Activated CD4-positive, CD25-positive, alpha-beta regulatory T cell treated with anti-CD3 and anti-CD28 coated beads, Interleukin-2, amount 50 U/mL, for 72 hours (primary cell): ENCODE results near the gene FHOD3.

Experiments
- DNase-seq: peaks from one replicate; pipeline ENCODE4 v3.0.0; 2021

FHOD3 gene

DNA sequence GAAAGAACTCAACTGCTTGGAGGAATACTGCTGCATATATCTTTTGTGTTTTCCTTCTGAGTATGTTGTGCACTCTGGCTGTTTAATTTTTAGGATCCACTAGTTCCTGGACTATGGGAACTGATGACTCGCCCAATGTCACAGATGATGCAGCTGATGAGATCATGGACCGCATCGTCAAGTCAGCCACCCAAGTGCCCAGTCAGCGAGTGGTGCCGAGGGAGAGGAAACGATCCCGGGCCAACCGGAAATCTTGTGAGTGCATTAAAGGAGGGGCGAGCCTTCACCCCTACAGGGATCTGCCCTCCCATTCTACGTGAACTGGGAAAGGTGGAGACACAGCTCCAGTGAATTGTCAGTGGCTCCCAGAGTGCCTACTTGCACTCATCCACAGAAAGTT lies 471.7 kb downstream of the FHOD3 start:
- no peak for DNase-seq

- DNase-seq: no peak
These were observed 472.2 kb downstream of the FHOD3 start for GRCh38 chr18:36769611-36770314.

DNA sequence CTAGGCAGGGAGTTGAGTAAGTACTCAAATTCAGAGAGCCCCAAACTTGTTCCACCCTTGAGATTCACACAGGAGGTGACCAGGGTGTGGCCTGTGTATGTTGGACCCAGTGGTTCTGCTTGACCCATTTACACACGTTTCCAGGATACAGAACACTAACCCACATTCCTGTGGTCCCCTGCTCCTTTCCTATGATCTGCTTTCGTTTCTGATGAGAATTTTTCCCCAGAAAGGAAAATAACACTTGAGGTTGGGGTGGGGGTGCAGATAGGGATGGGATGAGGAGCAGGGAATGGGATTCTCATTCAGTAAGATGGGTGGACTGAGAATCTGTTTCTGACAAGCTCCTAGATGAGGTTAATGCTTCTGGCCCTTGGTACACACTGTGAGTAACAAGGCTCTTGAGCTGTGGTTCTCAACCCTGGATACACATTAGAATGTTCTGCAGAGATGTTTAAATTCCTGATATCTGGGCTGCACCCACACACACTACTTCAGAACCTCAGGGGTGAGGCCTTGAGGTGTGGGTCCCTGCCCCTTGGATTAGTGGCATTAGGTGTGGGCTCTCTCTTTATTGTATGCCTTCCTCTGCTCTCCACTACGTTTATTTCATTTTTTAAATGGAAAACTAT lies 472.9 kb downstream of the FHOD3 start:
- no peak for DNase-seq

DNA sequence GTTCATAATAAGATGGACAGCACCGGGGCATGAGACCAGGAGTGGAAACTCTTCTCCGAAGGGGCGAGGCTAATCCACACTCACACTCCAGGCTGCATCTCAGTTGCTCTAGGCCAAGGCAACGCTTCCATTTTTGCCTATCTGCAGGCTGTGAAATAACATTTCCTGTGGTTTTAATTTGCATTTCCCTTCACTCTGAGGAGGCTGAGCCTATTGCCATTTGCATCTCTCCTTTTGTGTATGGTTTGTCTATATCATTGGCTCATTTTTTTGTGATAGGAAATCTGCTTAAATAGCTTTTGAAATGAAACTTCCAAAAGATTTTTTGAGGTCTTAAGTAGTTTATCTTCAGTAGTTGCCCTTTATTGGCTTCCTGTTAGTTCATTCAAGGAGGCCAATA lies 473.7 kb downstream of the FHOD3 start:
- DNase-seq: no peak

DNA sequence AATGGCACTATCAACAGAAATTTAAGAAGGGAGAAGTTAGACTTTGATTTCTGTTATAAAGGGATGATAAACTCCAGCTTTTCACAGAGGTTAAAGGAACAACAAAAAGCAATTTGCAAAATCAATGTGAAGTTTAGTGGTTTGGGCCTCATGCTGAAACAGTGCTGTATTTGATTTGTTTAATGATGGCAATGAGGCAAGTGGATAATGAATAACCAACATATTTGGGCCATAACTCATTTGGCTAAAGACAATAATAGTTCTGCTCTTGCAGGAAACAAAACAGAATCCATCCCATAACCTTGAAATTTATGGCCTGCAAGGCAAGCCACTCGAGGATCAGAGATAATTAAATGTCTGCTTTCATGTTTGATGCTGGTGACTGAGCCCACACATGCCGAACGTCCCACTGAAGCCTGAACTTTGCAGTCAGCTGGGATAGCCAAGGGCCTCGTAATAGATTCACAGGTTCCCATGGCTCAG lies 474.8 kb downstream of the FHOD3 start:
- no peak for DNase-seq

- no peak for DNase-seq
These were observed 477.9 kb downstream of the FHOD3 start for GRCh38 chr18:36775396-36775795.

DNA sequence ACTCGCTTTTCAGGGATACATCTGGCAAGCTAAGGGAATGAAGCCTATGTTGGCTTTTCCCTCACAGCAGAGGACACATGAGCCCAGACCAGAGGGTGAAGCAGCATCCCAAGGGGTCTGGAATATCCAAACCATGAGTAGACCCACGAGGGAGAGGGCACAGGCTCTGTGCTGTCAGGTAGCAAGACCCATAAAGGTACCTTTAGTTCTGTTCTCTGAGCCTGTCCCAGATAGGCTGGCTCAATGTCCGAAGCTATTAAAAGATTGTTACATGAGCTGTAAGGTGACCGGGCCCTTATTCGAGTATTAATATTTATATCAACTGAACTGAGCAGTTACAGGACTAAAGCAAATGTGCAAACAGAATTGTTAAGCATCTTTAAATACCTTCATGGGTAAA lies 479.1 kb downstream of the FHOD3 start:
- DNase-seq: no peak

DNA sequence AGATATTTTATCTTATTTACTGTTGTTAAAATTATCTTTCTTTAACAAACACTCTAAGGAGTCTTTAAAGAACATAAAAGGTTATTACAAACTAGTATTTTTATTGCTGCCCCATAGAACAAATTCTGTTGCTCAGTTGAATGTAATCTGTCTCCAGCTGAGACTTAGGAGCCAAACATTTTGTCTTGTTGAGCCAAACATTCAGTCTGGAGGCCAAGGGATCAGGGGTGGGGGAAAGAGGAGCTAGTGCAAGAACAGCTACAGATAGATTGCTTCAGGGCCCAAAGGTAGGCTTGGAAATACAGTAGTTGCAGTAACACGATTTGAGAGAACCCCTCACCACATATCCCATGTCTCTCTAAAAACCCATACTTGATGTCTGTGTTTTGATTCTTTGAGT lies 480.1 kb downstream of the FHOD3 start:
- no peak for DNase-seq

- DNase-seq: no peak
These were observed 483.2 kb downstream of the FHOD3 start for GRCh38 chr18:36780748-36781147.

DNA sequence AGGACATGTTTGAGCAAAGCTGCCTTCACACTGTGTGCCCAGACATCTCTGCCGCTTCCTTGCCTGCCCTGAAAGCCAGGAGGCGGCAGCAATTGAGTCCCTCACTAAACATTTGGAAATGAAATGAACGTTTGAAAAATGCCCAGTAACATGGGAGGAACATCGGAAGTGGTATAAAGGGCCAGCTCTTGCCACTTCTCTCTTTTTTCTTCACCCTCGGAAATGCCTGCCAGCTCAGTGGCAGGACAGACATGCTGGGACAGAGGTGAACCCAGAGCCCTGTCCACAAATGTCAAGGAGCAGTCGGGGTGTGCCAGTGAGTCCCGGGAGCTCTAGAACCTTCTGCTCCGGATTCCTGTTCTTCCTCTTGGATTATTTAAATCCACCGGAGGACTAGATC lies 485.2 kb downstream of the FHOD3 start:
- no peak for DNase-seq

DNA sequence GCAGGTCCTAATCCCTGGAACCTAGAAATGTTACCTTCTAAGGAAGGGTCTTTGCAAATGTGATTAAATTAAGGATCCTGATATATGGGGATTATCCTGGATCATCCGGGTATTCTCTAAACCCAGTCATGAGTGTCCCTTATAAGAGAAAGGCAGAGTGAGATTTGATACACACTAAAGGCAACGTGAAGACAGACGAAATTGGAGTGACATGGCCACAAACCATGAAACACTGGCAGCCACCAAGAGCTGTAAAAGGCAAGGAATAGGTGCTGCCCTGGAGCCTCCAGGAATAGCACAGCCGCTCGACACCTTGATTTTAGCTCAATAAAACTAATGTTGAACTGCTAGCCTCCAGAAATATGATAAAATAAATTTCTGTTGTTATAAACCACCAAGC lies 486.3 kb downstream of the FHOD3 start:
- no peak for DNase-seq

DNA sequence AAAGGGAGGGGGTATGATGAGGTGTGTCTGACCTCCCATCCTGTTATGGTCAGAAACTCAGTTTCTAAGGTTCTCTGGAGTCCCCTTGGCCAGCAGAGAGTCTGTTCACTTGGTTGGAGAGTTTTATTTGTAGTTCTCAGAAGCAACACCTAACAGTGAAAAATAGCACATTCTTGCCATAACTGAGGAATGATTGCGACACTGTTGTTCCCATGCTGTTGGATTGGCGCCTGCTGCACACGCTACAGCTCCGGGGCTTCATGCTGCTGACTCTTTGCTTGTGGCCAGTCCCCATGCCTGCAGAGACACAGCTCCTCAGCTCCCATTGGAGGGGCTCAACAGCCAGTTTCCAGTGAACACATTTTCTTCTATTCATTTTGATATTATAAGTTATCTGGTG lies 489.2 kb downstream of the FHOD3 start:
- DNase-seq: no peak

GRCh38 chr18:36792634-36793283 lies 495.2 kb downstream of the FHOD3 start:
- DNase-seq: no peak

GRCh38 chr18:36798738-36799473 lies 501.4 kb downstream of the FHOD3 start:
- DNase-seq: no peak

DNA sequence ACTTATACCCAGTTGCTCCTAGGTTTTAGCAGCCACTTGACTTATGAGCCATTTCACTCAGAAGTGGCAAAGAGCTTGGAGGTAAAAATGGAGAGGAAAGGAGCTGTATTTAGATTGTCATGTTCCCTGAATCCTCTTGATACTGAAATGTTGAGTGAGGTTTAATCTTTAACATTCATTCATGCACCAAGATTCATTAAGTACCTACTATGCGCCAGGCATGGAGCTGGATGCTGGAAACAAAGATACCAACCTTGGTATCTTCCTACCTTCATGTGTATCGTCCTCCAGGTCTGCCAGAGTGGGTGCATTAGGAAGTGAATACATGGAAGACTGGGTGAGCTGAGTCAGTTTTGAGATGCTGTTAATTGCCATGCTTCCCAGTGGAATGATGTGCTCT lies 507.6 kb downstream of the FHOD3 start:
- DNase-seq: no peak

DNA sequence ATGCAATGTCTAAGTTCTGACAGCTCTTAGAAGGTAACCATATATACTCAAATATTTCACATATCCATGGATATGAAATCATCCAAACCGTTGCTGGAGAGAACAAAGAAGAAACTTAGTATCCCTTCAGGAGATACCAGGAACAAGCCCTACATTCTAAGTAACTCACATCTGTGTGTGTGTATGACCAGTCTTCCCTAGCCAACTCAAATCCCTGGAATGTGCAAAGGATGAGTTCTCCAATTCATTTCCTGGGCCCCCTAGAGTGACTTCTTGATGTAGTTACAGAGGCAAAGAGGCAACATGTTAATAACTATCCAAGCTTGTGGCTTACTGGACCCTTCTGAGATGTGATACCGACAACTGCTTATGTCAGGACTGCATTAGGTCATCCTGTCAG lies 511.2 kb downstream of the FHOD3 start:
- DNase-seq: no peak

DNA sequence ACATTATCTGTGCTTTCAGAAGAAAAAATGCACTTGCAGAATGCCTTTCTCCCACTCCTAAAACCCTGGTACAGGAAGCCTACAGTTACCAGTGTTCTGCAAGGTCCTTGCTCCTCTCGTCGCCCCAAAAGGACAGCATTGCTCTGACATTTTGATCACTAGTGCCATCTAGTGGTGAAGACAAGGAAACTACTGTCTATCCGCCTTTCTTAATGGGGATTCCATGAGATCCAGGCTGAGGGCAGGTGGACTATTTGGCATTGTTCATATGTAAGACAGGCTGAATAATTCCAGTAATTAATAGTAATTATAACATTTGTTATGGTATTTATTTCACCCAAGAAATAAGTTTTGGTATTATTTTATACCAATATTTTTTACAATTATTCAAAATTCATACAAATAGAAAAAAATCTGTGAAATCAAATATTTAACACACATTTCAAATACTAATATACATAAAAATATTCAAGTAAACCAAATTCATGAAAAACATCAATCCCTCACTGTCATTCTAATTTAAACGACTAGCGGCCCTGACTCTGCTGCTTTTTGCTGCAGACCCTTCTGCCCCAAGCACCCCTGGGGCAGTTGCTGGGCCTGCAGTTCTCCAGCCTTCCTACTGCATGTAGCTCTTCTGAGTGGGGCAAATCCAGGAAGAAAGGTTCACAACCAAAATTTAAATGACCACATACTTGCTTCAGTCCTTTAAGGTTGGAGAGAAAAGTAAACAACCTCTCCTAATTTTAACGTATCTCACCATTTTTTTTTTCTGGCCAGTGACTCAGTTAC lies 512.3 kb downstream of the FHOD3 start:
- DNase-seq: no peak

GRCh38 chr18:36811430-36811829 lies 513.9 kb downstream of the FHOD3 start:
- DNase-seq: no peak

GRCh38 chr18:36811955-36812354 lies 514.4 kb downstream of the FHOD3 start:
- DNase-seq: no peak

- DNase-seq: no peak
These were observed 515.2 kb downstream of the FHOD3 start for GRCh38 chr18:36812678-36813077.

GRCh38 chr18:36813101-36813775 lies 515.7 kb downstream of the FHOD3 start:
- DNase-seq: no peak

DNA sequence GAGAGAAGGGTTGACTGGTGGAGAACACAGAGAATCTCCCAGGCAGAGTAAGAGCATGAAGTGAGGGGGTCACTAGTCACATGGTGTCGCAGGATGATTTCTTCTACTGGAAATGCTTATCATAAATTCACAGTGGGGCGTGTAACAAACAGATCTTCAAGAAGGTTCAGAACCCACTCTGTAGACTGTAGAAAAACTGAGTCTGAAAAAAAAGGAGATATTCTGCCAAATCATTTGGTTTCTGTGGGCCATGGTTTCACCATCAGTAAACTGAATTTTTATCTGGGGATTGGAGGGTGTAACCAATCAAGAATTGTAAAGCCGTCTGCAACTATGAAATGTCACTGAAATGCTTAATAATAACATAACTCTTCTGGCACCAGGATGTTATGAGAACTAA lies 516.3 kb downstream of the FHOD3 start:
- no peak for DNase-seq
